Testis (tissue), 3 donors: ENCODE measurements around the gene FIZ1. TPM values are rescaled to one million over a fixed set of nuclear protein-coding genes. Genes with fewer than 3 reads are reported as not detected.
"Not testable (repeated sequence)": the region's sequence is repeated elsewhere in the genome, so short reads cannot be mapped to it uniquely, and the experiment has no call there.

Experiments
- DNase-seq: peaks from one replicate; pipeline ENCODE4 v3.0.0-alpha.2; 2019
- H3K27ac ChIP-seq, 2 donors: fragments of 200-600 bp; sonication (generic); one replicate each; pipeline ENCODE4 v1.5.1; 2019
- H3K27me3 ChIP-seq: fragments of 200-600 bp; sonication (generic); one replicate; pipeline ENCODE4 v1.5.1; 2019
- H3K36me3 ChIP-seq: fragments of 200-600 bp; sonication (generic); one replicate; pipeline ENCODE4 v1.5.1; 2017; ENCODE audit warnings: low read depth; ENCODE audit errors: missing control alignments
- H3K4me1 ChIP-seq: fragments of 200-600 bp; sonication (generic); one replicate; pipeline ENCODE4 v1.5.1; 2019
- H3K4me3 ChIP-seq, 2 donors: fragments of 200-600 bp; sonication (generic); one replicate each; pipeline ENCODE4 v1.5.1; 2017 to 2019
- H3K9me3 ChIP-seq: fragments of 200-600 bp; sonication (generic); one replicate; pipeline ENCODE4 v1.5.1; 2017
- POLR2A ChIP-seq: fragments of 450-650 bp; IDR thresholded peaks from one replicate; pipeline ENCODE4 v1.6.1; 2017; ENCODE audit warnings: antibody characterized with exemption, mild to moderate bottlenecking, moderate library complexity
- WGBS, 2 donors: methylation state at CpG; one replicate each; pipeline ENCODE4 v1.1.5; 2018; 5-methylcytosine and 5-hydroxymethylcytosine counted together
- intact Hi-C: fragments of 100-400 bp; cut with DNase I; formaldehyde crosslinking; loops from one replicate; pipeline ENCODE4 v1.15.1; 2023; ENCODE audit warnings: low total_unique reads
- polyA plus RNA-seq: library from polyadenylated mRNA; stranded (reverse); fragments of 350-450 nt; fragmentation: Illumina TruSeq; extraction: RNeasy Lipid Tissue Mini Kit (QIAGEN cat#74804); gene quantifications from one replicate; pipeline ENCODE4 v1.2.3, GENCODE V29; 2014; ENCODE audit warnings: low read depth, low replicate concordance; ENCODE audit not compliant: insufficient read depth
- total RNA-seq, 2 donors: library from RNA; depleted of rRNA; stranded (reverse); fragments of >200 nt; gene quantifications; one replicate each; pipeline ENCODE4 v1.2.3, GENCODE V29; 2016
- TF ChIP-seq, protein P1 (sequence below), 3 experiments: fragments of 450-650 bp in 2 of 3; fragments of 200-600 bp in 1 of 3; sonication (generic) in 1 of 3; IDR thresholded peaks; one replicate each; pipeline ENCODE4 v1.5.1; 2016 to 2019; ENCODE audit warnings: antibody characterized with exemption in 3 of 3, mild to moderate bottlenecking in 2 of 3, moderate library complexity in 1 of 3

Gene FIZ1
- total and polyA plus RNA-seq, 3 donors from 2014 or later: 8.5 to 17.4 (median 16.5) TPM

- DNase-seq: no peak
- 82 to 87% methylated on average over 22 to 82 of the region's 83 CpGs for WGBS, 2 donors
These were observed 21.1 kb downstream of the FIZ1 start for GRCh38 chr19:55578031-55578760.

GRCh38 chr19:55576746-55577145 is 22.6 kb downstream of the FIZ1 start:
- WGBS, 2 donors: 74 to 78% methylated on average over 5 of the region's 5 CpGs
- no peak for DNase-seq
- TF ChIP-seq, protein P1, sequence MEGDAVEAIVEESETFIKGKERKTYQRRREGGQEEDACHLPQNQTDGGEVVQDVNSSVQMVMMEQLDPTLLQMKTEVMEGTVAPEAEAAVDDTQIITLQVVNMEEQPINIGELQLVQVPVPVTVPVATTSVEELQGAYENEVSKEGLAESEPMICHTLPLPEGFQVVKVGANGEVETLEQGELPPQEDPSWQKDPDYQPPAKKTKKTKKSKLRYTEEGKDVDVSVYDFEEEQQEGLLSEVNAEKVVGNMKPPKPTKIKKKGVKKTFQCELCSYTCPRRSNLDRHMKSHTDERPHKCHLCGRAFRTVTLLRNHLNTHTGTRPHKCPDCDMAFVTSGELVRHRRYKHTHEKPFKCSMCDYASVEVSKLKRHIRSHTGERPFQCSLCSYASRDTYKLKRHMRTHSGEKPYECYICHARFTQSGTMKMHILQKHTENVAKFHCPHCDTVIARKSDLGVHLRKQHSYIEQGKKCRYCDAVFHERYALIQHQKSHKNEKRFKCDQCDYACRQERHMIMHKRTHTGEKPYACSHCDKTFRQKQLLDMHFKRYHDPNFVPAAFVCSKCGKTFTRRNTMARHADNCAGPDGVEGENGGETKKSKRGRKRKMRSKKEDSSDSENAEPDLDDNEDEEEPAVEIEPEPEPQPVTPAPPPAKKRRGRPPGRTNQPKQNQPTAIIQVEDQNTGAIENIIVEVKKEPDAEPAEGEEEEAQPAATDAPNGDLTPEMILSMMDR (IDR thresholded peaks at IDR 0.05): no peak
- no peak for TF ChIP-seq POLR2A
- intact Hi-C loops: no loop called here
- H3K27me3 ChIP-seq: no peaks in the 10 kb centered on the region
- H3K36me3 ChIP-seq: no peaks in the 10 kb centered on the region
- H3K27ac ChIP-seq: no peak overlapping the region
- H3K4me1 ChIP-seq: peaks cover 16% of the 10 kb centered on the region
- no peaks in the 10 kb centered on the region for H3K9me3 ChIP-seq
- H3K4me3 ChIP-seq: no peak overlapping the region

More at GRCh38 chr19:55578031-55578760, 21.1 kb downstream of the FIZ1 start:
- H3K4me1 ChIP-seq: peaks cover 24% of the 10 kb centered on the region
- intact Hi-C loops: no loop called here
- H3K9me3 ChIP-seq: no peaks in the 10 kb centered on the region
- TF ChIP-seq POLR2A: no peak
- TF ChIP-seq, protein P1 (IDR thresholded peaks at IDR 0.05): no peak
- peak overlapping the region in 1 of 2 donors; percentile 5 for H3K4me3 ChIP-seq
- H3K27me3 ChIP-seq: no peaks in the 10 kb centered on the region
- no peak overlapping the region for H3K27ac ChIP-seq
- no peaks in the 10 kb centered on the region for H3K36me3 ChIP-seq

DNA sequence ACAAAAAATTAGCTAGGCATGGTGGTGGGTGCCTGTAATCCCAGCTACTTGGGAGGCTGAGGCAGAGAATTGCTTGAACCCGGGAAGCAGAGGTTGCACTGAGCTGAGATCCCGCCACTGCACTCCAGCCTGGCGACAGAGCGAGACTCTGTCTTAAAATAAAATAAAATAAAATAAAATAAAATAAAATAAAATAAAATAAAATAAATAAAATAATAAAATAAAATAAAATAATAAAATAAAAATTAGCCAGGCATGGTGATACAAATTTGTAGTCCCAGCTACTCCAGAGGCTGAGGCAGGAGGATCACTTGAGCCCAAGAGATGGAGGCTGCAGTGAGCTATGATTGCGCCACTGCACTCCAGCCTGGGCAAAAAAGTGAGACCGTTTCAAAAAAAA is 25.4 kb downstream of the FIZ1 start:
- H3K27ac ChIP-seq, DNase-seq, intact Hi-C loops, H3K36me3 ChIP-seq, H3K4me3 ChIP-seq, H3K27me3 ChIP-seq, H3K4me1 ChIP-seq, H3K9me3 ChIP-seq: not testable (repeated sequence)
- 94% methylated on average over 6 of the region's 6 CpGs for whole genome bisulfite sequencing, 2 donors

DNA sequence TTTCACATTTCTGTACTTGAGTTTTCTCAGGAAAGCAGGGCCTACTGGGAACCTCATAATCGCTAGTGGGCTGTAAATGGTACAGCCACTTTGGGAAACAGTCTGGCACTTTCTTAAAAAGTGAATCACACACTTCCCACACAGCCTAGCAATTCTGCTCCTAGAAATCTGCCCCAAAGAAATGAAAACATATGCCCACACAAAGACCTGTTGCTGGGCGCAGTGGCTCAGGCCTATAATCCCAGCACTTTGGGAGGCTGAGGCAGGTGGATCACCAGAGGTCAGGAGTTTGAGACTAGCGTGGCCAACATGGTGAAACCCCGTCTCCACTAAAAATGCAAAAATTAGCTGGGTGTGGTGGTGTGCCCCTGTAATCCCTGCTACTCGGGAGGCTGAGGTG is 29.8 kb downstream of the FIZ1 start:
- H3K27me3 ChIP-seq, H3K36me3 ChIP-seq, H3K4me1 ChIP-seq, H3K27ac ChIP-seq, intact Hi-C loops, DNase-seq, H3K9me3 ChIP-seq, H3K4me3 ChIP-seq: not testable (repeated sequence)
- 86 to 95% methylated on average over 4 to 5 of the region's 5 CpGs for WGBS, 2 donors

- DNase-seq: no peak
- Histone ChIP-seq H3K27ac (no peak overlapping the region), H3K9me3 (no peaks in the 10 kb centered on the region), H3K4me1 (no peaks in the 10 kb centered on the region), H3K27me3 (no peaks in the 10 kb centered on the region), H3K4me3 (no peak overlapping the region), H3K36me3 (no peaks in the 10 kb centered on the region)
- TF ChIP-seq, protein P1 (IDR thresholded peaks at IDR 0.05): no peak
- TF ChIP-seq POLR2A: no peak
- intact Hi-C loops: no loop called here
These were observed 31.5 kb downstream of the FIZ1 start for GRCh38 chr19:55567708-55568328.

GRCh38 chr19:55566823-55567222 is 32.5 kb downstream of the FIZ1 start:
- Histone ChIP-seq H3K27ac (no peak overlapping the region), H3K27me3 (no peaks in the 10 kb centered on the region), H3K9me3 (no peaks in the 10 kb centered on the region), H3K4me1 (no peaks in the 10 kb centered on the region), H3K4me3 (no peak overlapping the region), H3K36me3 (no peaks in the 10 kb centered on the region)
- TF ChIP-seq, protein P1 (IDR thresholded peaks at IDR 0.05): no peak
- no peak for TF ChIP-seq POLR2A
- WGBS, 2 donors: 44 to 52% methylated on average over 9 of the region's 9 CpGs
- DNase-seq: no peak
- intact Hi-C loops: no loop called here
